ENCODE data around the gene SERPINA3. TPM values are rescaled to one million over a fixed set of nuclear protein-coding genes. Genes with fewer than 3 reads are reported as not detected.

SERPINA3 gene
- total and polyA plus RNA-seq, 8 donors, result 1.1 to 198 (median 1.4) TPM

- H3K4me1 ChIP-seq, result no peaks in the 10 kb centered on the region
- H3K36me3 ChIP-seq, result no peaks in the 10 kb centered on the region
- no peak for TF ChIP-seq CTCF (IDR thresholded peaks at IDR 0.05)
- H3K27ac ChIP-seq, result no peak overlapping the region
- intact Hi-C loops (cut with DNase I), result no loop called here
- DNase-seq (no peak), ATAC-seq (no peak)
- H3K9me3 ChIP-seq, result no peaks in the 10 kb centered on the region
- H3K27me3 ChIP-seq, result no peaks in the 10 kb centered on the region
- H3K4me3 ChIP-seq, result no peak overlapping the region
These were observed 33.5 kb upstream of the SERPINA3 start for GRCh38 chr14:94578712-94579111.

GRCh38 chr14:94581127-94581999 is 30.8 kb upstream of the SERPINA3 start, which contains the start of gene SERPINA5:
SERPINA5 (plus strand) TSS chr14:94581426; CDS start chr14:94587363, 5,937 bp downstream.
- H3K36me3 ChIP-seq, result no peaks in the 10 kb centered on the region
- no peak for TF ChIP-seq CTCF (IDR thresholded peaks at IDR 0.05)
- no peak for DNase-seq
- no peaks in the 10 kb centered on the region for H3K9me3 ChIP-seq
- H3K4me1 ChIP-seq, result no peaks in the 10 kb centered on the region
- no peaks in the 10 kb centered on the region for H3K27me3 ChIP-seq
- no peak within 1 kb of the TSS for H3K27ac ChIP-seq
- peak; percentile 25 for ATAC-seq
- intact Hi-C loops (cut with DNase I), result no loop called here
- H3K4me3 ChIP-seq, result no peak within 1 kb of the TSS

- H3K27me3 ChIP-seq, result peaks cover 0 to under 1% of the 10 kb centered on the region in 2 donors
- no peak for ATAC-seq
- H3K36me3 ChIP-seq, result no peaks in the 10 kb centered on the region
- no peak overlapping the region for H3K27ac ChIP-seq
- no peak for TF ChIP-seq CTCF (IDR thresholded peaks at IDR 0.05)
- no peaks in the 10 kb centered on the region for H3K4me1 ChIP-seq
- H3K4me3 ChIP-seq, result no peak overlapping the region
- no peaks in the 10 kb centered on the region for H3K9me3 ChIP-seq
- intact Hi-C loops (cut with DNase I), result no loop called here
- no peak for DNase-seq
These were observed 29.9 kb upstream of the SERPINA3 start for GRCh38 chr14:94582199-94582750.

- Histone ChIP-seq H3K4me1 (no peaks in the 10 kb centered on the region), H3K27ac (no peak overlapping the region), H3K9me3 (no peaks in the 10 kb centered on the region), H3K36me3 (no peaks in the 10 kb centered on the region), H3K4me3 (no peak overlapping the region), H3K27me3 (peaks cover 0 to 4% of the 10 kb centered on the region in 2 donors)
- no peak for DNase-seq
- intact Hi-C loops (cut with DNase I), result no loop called here
- TF ChIP-seq CTCF (IDR thresholded peaks at IDR 0.05), result no peak
- no peak for ATAC-seq
These were observed 29.3 kb upstream of the SERPINA3 start for GRCh38 chr14:94582851-94583250.

GRCh38 chr14:94583557-94583956 is 28.6 kb upstream of the SERPINA3 start:
- peaks cover 0 to 4% of the 10 kb centered on the region in 2 donors for H3K27me3 ChIP-seq
- H3K4me1 ChIP-seq, result no peaks in the 10 kb centered on the region
- no peaks in the 10 kb centered on the region for H3K36me3 ChIP-seq
- H3K27ac ChIP-seq, result no peak overlapping the region
- DNase-seq (no peak), ATAC-seq (no peak)
- no peaks in the 10 kb centered on the region for H3K9me3 ChIP-seq
- intact Hi-C loops (cut with DNase I), result no loop called here
- no peak for TF ChIP-seq CTCF (IDR thresholded peaks at IDR 0.05)
- H3K4me3 ChIP-seq, result no peak overlapping the region
